Subcutaneous adipose tissue (tissue), 4 donors: Measurements from ENCODE around the gene SLC17A9. TPM values are rescaled to one million over a fixed set of nuclear protein-coding genes. Genes with fewer than 3 reads are reported as not detected.

ENCODE experiments used
- total RNA-seq, 4 donors: library from RNA; depleted of rRNA; stranded (reverse); fragments of >200 nt; gene quantifications; one replicate each; pipeline ENCODE4 v1.1.0, GENCODE V29; 2016
- TF ChIP-seq, protein P1 (sequence below): fragments of 450-650 bp; IDR thresholded peaks from one replicate; pipeline ENCODE4 v1.5.1; 2016; ENCODE audit warnings: low read depth, mild to moderate bottlenecking, control low read depth, antibody characterized with exemption, moderate library complexity

The SLC17A9 gene
- total RNA-seq, 4 donors from 2014 or later: 0.38 to 6.8 (median 2.1) TPM

DNA sequence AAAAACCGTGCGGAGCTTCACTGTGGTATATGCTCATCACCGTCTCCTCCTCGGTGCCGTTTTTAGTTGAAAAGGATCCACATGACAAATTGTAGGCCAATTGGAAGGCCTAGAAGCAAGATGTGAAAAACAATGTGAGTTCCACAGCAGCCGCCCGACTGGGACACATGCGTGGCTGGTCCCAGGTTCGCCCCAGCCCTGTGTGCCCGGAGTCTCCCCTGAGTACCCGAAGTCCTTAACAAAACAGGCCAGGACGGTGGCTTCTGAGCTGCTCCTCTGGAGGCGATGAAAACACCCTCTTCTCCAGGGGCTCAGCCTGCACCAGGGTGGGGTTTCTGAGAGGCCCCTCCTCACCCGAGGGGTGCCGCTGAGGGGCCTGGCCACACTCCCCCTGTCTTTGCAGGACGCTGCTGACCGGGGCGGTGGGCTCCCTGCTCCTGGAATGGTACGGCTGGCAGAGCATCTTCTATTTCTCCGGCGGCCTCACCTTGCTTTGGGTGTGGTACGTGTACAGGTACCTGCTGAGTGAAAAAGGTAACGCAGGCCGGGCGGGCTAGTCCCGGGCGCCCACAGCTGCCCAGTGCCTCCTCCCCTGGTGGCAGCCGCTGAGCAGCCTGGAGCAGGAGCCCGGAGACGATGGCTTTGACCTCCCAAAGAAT, 9.8 kb downstream of the SLC17A9 start:
- TF ChIP-seq, protein P1, sequence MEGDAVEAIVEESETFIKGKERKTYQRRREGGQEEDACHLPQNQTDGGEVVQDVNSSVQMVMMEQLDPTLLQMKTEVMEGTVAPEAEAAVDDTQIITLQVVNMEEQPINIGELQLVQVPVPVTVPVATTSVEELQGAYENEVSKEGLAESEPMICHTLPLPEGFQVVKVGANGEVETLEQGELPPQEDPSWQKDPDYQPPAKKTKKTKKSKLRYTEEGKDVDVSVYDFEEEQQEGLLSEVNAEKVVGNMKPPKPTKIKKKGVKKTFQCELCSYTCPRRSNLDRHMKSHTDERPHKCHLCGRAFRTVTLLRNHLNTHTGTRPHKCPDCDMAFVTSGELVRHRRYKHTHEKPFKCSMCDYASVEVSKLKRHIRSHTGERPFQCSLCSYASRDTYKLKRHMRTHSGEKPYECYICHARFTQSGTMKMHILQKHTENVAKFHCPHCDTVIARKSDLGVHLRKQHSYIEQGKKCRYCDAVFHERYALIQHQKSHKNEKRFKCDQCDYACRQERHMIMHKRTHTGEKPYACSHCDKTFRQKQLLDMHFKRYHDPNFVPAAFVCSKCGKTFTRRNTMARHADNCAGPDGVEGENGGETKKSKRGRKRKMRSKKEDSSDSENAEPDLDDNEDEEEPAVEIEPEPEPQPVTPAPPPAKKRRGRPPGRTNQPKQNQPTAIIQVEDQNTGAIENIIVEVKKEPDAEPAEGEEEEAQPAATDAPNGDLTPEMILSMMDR: no peak

DNA sequence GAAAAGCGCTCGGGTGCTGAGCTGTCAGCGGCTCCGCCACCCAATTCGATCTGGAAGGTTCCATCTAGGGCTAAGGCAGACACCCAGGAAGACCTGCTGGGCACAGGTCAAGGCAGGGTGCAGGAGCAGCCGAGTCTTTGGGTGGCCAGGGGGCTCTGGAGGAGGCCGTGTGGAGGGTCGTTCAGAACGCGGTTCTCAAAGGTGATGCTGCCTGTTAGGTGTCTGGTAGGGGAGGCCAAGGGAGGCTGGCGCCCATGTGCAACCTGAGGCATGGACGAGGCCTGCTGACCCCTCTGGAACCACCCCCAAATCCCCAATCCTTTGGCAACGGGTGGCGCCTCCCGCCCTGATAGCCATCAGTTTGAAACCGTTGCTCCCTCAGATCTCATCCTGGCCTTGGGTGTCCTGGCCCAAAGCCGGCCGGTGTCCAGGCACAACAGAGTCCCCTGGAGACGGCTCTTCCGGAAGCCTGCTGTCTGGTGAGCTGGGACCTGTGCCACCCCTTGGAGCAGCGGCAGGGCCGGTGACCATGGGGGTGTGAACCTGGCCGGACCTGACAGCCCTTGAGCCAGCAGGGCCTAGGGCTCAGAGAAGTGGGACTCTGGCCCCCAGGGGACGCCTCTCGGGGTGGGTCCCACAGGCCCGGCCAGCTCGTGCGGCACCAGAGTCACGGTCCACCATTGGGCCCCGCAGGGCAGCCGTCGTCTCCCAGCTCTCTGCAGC, 10.5 kb downstream of the SLC17A9 start:
- TF ChIP-seq, protein P1: no peak

DNA sequence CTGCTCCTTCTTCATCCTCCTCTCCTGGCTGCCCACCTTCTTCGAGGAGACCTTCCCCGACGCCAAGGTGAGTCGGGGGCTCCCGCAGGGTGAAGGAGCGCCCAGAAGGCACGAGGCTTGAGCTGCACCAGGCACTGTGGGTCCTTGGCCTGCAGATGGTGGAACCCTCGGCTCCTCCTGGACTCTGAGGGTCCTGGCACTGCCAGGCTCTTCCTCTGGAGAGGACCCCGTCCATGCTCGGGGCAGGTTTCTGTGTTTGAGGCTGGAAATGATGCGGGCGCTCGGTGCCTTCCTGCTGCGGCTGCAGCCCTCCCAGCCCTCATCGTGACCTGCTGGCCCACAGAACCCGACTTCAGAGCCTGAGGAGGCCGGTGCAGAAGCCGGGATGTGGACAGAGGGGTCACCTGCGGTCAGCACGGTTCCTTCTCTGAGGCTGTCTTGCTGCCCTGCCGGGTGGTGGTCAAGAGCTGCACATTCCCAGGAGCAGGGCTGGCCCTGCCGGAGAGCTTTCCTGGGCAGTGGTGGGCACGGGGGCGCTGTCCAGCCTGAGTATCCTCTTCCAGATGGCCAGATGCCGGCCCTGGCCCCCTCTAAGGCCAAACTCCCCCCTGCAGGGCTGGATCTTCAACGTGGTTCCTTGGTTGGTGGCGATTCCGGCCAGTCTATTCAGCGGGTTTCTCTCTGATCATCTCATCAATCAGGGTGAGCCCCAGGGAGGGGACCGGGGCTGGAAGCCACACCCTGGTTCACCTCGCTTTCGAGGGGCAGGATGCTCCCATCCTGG, 11.3 kb downstream of the SLC17A9 start:
- TF ChIP-seq, protein P1: no peak

DNA sequence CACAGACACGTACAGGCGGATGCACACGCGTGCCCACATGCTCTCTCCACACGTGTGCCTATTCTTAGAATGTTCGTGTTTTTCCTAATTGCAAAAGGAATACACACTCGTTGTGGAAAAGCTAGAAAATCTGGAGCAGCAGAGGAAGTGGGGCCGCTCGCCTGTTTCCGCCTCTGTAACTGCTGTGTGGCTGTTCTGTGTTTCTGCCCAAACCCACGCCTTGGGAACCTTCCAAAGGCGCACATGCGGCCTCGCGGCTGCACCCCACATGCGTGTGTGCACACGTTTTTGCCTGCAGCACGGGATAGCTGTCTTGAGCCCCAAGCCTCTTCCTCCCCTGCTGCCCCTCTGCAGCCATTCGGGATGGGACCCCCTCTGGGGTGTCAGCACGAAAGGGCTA, 12.2 kb downstream of the SLC17A9 start:
- TF ChIP-seq, protein P1: no peak

DNA sequence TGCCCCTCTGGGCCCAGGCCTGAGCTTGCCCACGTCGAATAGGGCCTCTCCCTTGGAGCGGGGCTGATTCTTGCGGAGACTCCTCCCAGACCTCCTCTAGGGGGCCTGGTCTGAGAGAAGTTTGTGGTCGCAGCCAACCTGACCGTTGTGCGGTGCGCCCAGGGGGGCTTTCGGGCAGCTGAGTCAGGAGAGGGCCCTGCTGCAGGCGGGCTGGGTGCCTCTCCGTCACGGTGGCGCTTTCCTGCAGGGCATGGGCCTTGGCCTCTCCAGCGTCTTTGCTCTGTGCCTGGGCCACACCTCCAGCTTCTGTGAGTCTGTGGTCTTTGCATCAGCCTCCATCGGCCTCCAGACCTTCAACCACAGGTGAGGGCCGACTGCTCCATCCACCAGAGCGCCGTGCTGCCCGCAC, 12.9 kb downstream of the SLC17A9 start:
- TF ChIP-seq, protein P1: no peak

DNA sequence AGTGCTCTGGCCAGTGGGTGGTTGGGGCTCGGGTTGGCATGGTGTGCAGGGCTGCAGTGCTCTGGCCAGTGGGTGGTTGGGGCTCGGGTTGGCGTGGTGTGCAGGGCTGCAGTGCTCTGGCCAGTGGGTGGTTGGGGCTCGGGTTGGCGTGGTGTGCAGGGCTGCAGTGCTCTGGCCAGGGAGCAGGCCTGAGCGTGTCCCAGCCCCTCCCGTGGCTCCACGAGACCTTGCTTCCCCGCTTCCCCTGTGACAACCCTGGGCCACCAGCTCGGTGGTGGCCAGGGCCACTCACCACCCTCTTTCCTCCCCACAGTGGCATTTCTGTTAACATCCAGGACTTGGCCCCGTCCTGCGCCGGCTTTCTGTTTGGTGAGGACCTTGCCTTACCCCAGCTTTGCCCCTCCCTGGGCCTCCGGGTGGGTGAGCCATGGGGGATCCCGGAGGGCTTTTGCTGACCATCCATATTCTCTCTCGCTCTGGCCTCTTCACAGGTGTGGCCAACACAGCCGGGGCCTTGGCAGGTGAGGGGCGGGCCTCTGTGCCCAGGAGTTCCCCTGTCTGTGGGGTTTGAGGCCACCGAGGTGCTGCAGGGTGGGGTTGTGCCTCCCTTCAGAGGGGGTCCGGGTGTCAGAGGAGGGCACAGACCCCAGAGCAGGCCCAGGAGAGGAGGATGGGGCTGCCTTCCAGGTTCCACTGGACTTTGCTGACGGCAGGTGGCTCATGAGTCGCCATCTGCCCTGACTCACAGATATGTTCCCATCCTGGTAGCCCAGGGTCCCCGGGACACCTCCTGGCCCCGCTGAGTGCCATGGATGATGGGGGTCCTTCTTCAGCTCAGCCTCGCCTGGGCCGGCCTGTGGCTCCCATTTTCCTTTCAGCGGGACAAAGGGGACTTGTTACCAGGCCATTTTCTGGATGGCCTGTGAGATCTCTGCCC, 14.0 kb downstream of the SLC17A9 start:
- TF ChIP-seq, protein P1: no peak
